Tibial nerve (tissue), 4 donors: ENCODE data around the gene CNOT6. TPM values are rescaled to one million over a fixed set of nuclear protein-coding genes. Genes with fewer than 3 reads are reported as not detected.

Source experiments
- DNase-seq, 2 donors: peaks; one replicate each; pipeline ENCODE4 v3.0.0-alpha.2; 2019; ENCODE audit warnings: low spot score in 2 of 2
- H3K27ac ChIP-seq, 4 donors: fragments of 200-600 bp; sonication (generic) in 3 of 4; one replicate each; pipeline ENCODE4 v1.5.1; 2017 to 2019; ENCODE audit warnings: mild to moderate bottlenecking in 1 of 4
- H3K27me3 ChIP-seq, 2 donors: fragments of 200-600 bp; sonication (generic) in 1 of 2; one replicate each; pipeline versions ENCODE4 v1.5.1 to v1.6.0; 2017 to 2019
- H3K36me3 ChIP-seq, 3 donors: fragments of 200-600 bp; sonication (generic); one replicate each; pipeline ENCODE4 v1.5.1; 2018 to 2019
- H3K4me1 ChIP-seq, 4 donors: fragments of 200-600 bp; sonication (generic) in 3 of 4; one replicate each; pipeline ENCODE4 v1.5.1; 2017 to 2019
- H3K4me3 ChIP-seq, 4 donors: fragments of 200-600 bp; sonication (generic) in 3 of 4; one replicate each; pipeline ENCODE4 v1.5.1; 2017 to 2019; ENCODE audit warnings: mild to moderate bottlenecking in 1 of 4, moderate library complexity in 1 of 4
- H3K9me3 ChIP-seq, 4 donors: fragments of 200-600 bp; sonication (generic) in 3 of 4; one replicate each; pipeline ENCODE4 v1.5.1; 2017 to 2019
- EP300 ChIP-seq, 2 donors: sonication (generic); formaldehyde crosslinking; IDR thresholded peaks; one replicate each; pipeline ENCODE4 v1.6.1; 2017; ENCODE audit warnings: antibody characterized with exemption in 2 of 2, mild to moderate bottlenecking in 1 of 2
- POLR2A ChIP-seq, 2 donors: fragments of 450-650 bp; IDR thresholded peaks; one replicate each; pipeline ENCODE4 v1.6.1; 2017; ENCODE audit warnings: antibody characterized with exemption in 2 of 2, mild to moderate bottlenecking in 2 of 2, moderate library complexity in 2 of 2
- WGBS, 2 donors: methylation state at CpG; one replicate each; pipeline ENCODE4 v1.1.5; 2018; 5-methylcytosine and 5-hydroxymethylcytosine counted together
- total RNA-seq, 4 donors: library from RNA; depleted of rRNA; stranded (reverse); fragments of >200 nt; gene quantifications; one replicate each; pipeline ENCODE4 v1.1.0, GENCODE V29; 2016
- TF ChIP-seq, protein P1 (sequence below), 5 experiments: fragments of 200-600 bp in 3 of 5; fragments of 450-650 bp in 2 of 5; sonication (generic) in 3 of 5; IDR thresholded peaks; one replicate each; pipeline ENCODE4 v1.5.1; 2016 to 2019; ENCODE audit warnings: antibody characterized with exemption in 5 of 5, mild to moderate bottlenecking in 3 of 5, moderate library complexity in 2 of 5

Gene CNOT6
- total RNA-seq, 4 donors from 2014 or later, result 14.0 to 18.0 (median 15.5) TPM

- H3K4me1 ChIP-seq, result peaks cover 0 to 36% (median 0%) of the 10 kb centered on the region in 4 donors
Observed at GRCh38 chr5:180519098-180519497, 24.9 kb downstream of the CNOT6 start.

DNA sequence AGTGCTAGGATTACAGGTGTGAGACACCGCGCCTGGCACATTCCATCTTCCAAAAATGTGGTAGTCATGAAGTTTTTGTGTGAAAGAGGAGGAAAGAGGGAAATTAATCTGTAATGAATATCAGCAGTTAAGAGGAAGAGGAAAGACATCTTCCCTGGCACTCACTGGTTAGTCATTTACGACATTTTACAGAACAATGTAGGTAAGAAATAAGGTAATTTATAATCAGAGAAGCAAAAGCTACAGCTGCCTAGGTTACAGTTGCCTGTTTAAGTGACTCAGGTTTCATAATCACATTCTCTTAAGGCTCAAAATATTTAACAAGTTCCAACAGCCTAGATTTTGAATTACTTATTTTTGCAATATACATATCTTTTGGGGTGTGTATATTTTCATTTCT is 26.9 kb downstream of the CNOT6 start:
- no peaks in the 10 kb centered on the region for H3K27me3 ChIP-seq
- H3K9me3 ChIP-seq, result no peaks in the 10 kb centered on the region
- no peak overlapping the region for H3K4me3 ChIP-seq
- H3K27ac ChIP-seq, result no peak overlapping the region
- H3K4me1 ChIP-seq, result peaks cover 0 to 42% (median 0%) of the 10 kb centered on the region in 4 donors
- 97 to 98% methylated on average over 3 of the region's 3 CpGs for WGBS, 2 donors
- TF ChIP-seq, protein P1, sequence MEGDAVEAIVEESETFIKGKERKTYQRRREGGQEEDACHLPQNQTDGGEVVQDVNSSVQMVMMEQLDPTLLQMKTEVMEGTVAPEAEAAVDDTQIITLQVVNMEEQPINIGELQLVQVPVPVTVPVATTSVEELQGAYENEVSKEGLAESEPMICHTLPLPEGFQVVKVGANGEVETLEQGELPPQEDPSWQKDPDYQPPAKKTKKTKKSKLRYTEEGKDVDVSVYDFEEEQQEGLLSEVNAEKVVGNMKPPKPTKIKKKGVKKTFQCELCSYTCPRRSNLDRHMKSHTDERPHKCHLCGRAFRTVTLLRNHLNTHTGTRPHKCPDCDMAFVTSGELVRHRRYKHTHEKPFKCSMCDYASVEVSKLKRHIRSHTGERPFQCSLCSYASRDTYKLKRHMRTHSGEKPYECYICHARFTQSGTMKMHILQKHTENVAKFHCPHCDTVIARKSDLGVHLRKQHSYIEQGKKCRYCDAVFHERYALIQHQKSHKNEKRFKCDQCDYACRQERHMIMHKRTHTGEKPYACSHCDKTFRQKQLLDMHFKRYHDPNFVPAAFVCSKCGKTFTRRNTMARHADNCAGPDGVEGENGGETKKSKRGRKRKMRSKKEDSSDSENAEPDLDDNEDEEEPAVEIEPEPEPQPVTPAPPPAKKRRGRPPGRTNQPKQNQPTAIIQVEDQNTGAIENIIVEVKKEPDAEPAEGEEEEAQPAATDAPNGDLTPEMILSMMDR (IDR thresholded peaks at IDR 0.05), result no peak
- TF ChIP-seq POLR2A (IDR thresholded peaks at IDR 0.05) (no peak), EP300 (IDR thresholded peaks at IDR 0.05) (no peak)
- H3K36me3 ChIP-seq, result no peaks in the 10 kb centered on the region
- no peak for DNase-seq

More at GRCh38 chr5:180519098-180519497, 24.9 kb downstream of the CNOT6 start:
- TF ChIP-seq POLR2A (IDR thresholded peaks at IDR 0.05) (no peak), EP300 (IDR thresholded peaks at IDR 0.05) (no peak)
- TF ChIP-seq, protein P1 (IDR thresholded peaks at IDR 0.05), result no peak
- Histone ChIP-seq H3K4me3 (no peak overlapping the region), H3K27ac (no peak overlapping the region), H3K27me3 (no peaks in the 10 kb centered on the region), H3K9me3 (no peaks in the 10 kb centered on the region), H3K36me3 (no peaks in the 10 kb centered on the region)
- WGBS, 2 donors, result 88 to 90% methylated on average over 3 of the region's 3 CpGs
- no peak for DNase-seq

DNA sequence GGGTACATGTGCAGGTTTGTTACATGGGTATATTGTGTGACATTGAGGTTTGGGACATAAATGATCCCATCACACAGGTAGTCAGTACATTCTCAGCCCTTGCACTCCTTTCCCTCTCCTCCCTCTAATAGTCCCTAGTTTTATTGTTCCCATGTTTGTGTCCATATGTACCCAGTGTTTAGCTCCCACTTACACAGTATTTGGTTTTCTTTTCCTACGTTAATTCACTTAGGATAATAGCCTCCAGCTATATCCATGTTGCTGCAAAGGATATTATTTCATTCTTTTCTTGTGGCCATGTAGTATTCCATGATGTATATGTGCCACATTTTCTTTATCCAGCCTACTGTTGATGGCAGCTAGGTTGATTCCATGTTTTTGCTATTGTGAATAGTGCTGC is 27.4 kb downstream of the CNOT6 start:
- TF ChIP-seq, protein P1 (IDR thresholded peaks at IDR 0.05), result no peak
- TF ChIP-seq EP300 (IDR thresholded peaks at IDR 0.05) (no peak), POLR2A (IDR thresholded peaks at IDR 0.05) (no peak)
- H3K4me3 ChIP-seq, result no peak overlapping the region
- no peaks in the 10 kb centered on the region for H3K36me3 ChIP-seq
- no peaks in the 10 kb centered on the region for H3K9me3 ChIP-seq
- 89 to 91% methylated on average over 1 of the region's 1 CpG for WGBS, 2 donors
- DNase-seq, result no peak
- peaks cover 0 to 47% (median 0%) of the 10 kb centered on the region in 4 donors for H3K4me1 ChIP-seq
- no peaks in the 10 kb centered on the region for H3K27me3 ChIP-seq
- H3K27ac ChIP-seq, result no peak overlapping the region

DNA sequence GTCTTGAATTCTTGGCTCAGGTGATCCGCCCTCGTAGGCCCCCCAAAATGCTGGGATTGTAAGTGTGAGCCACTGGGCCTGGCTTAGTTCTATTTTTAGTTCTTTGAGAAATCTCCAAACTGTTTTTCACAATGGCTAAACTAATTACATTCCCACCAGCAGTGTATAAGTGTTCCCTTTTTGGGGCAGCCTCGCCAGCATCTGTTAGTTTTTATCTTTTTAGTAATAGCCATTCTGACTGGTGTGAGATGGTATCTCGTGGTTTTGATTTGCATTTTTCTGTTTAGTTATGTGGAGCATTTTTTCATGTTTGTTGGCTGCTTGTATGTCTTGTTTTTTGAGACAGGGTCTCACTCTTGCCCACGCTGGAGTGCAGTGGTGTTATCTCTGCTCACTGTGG is 28.2 kb downstream of the CNOT6 start:
- H3K27ac ChIP-seq, result no peak overlapping the region
- no peaks in the 10 kb centered on the region for H3K9me3 ChIP-seq
- H3K4me1 ChIP-seq, result peaks cover 0 to 48% (median 0%) of the 10 kb centered on the region in 4 donors
- H3K4me3 ChIP-seq, result no peak overlapping the region
- no peak for DNase-seq
- H3K27me3 ChIP-seq, result no peaks in the 10 kb centered on the region
- TF ChIP-seq EP300 (IDR thresholded peaks at IDR 0.05) (no peak), POLR2A (IDR thresholded peaks at IDR 0.05) (no peak)
- TF ChIP-seq, protein P1 (IDR thresholded peaks at IDR 0.05), result no peak
- H3K36me3 ChIP-seq, result no peaks in the 10 kb centered on the region
- WGBS, 2 donors, result 88 to 89% methylated on average over 5 of the region's 5 CpGs

GRCh38 chr5:180523629-180524466 is 29.7 kb downstream of the CNOT6 start:
- no peaks in the 10 kb centered on the region for H3K36me3 ChIP-seq
- WGBS, 2 donors, result 41 to 50% methylated on average over 4 of the region's 4 CpGs
- H3K27me3 ChIP-seq, result no peaks in the 10 kb centered on the region
- H3K9me3 ChIP-seq, result no peaks in the 10 kb centered on the region
- peaks cover 0 to 38% (median 0%) of the 10 kb centered on the region in 4 donors for H3K4me1 ChIP-seq
- no peak overlapping the region for H3K27ac ChIP-seq
- H3K4me3 ChIP-seq, result no peak overlapping the region
- TF ChIP-seq POLR2A (IDR thresholded peaks at IDR 0.05) (no peak), EP300 (IDR thresholded peaks at IDR 0.05) (no peak)
- TF ChIP-seq, protein P1 (IDR thresholded peaks at IDR 0.05), result no peak
- no peak for DNase-seq
